Stimulated activated CD4-positive, alpha-beta T cell treated with anti-CD3 and anti-CD28 coated beads, Interleukin-1b, Interleukin-23, amount 100 ng/mL, for 4 hours (primary cell): ENCODE results near the gene SSU72.
"Not testable (repeated sequence)": the region's sequence is repeated elsewhere in the genome, so short reads cannot be mapped to it uniquely, and the experiment has no call there.

ENCODE experiments used
- DNase-seq, 2 donors: peaks; one replicate each; pipeline ENCODE4 v3.0.0-alpha.2; 2020; ENCODE audit warnings: low read depth in 2 of 2

Gene SSU72

DNA sequence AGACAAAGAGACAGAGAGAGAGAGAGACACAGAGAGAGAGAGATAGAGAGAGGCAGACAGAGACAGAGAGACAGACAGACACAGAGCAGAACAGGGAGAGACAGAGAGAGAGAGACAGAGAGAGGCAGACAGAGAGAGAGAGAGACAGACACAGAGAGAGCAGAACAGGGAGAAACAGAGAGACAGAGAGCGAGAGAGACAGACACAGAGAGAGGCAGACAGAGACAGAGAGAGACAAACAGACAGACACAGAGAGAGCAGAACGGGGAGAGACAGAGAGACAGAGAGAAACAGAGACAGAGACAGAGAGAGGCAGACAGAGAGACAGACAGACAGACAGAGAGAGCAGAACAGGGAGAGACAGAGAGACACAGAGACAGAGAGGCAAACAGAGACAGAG lies 20.7 kb upstream of the SSU72 start:
- DNase-seq: not testable (repeated sequence)

DNA sequence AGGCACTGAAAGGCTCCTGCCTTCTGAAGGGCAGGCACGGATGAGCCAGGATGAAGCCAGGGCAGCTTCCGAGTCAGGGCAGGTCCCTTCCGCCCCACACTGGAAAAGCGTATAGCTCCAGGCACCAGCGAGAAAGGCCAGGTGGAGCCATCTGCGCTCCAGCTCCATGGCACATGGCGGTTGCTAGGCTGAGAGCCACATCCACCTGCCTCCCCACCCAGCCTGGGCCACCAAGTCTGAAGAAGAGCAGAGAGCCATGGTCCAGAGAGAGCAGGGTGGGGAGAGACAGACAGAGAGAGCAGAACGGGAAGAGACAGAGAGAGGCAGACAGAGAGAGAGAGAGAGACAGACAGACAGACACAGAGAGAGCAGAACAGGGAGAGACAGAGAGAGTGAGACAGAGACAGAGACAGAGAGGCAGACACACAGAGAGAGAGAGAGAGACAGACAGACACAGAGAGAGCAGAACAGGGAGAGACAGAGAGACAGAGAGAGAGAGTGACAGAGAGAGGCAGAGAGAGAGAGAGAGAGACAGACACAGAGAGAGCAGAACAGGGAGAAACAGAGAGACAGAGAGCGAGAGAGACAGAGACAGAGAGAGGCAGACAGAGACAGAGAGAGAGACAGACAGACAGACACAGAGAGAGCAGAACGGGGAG lies 20.1 kb upstream of the SSU72 start:
- DNase-seq: no peak

DNA sequence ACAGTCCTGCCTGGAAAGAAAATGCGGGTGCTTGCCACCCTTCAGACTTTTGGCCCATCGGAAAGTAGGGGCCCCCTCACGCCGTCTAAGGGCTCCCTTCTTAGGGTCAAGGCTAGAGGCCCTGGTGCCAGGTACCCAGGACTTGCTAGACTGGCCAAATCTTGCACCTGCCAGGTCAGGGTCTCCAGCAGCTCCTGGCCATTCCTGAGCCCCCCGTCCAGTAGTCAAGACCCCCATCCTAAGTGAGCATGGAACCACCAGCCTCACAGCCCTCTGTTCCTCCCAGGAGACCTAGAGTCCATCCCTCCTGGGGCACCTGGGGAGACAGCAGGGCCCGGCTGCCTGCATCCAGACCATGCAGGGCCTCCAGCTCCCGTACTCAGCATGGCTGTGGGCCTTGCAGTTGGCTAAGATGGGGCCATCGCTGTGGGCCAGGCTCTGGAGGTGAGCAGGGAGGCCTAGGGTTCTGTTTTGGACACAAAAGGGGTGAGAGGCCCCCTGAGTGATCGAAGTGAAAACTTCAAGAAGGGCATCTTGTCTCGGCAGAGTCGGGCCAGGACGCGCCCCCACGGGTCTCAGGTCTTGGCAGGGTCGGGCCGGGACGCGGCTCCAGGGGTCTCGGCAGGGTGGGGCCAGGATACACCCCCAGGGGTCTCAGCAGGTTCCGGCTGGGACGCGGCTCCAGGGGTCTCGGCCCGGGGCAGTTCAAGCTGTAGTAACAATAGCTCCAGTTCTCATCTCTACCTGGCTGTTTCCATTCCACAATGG lies 19.4 kb upstream of the SSU72 start:
- DNase-seq: no peak

DNA sequence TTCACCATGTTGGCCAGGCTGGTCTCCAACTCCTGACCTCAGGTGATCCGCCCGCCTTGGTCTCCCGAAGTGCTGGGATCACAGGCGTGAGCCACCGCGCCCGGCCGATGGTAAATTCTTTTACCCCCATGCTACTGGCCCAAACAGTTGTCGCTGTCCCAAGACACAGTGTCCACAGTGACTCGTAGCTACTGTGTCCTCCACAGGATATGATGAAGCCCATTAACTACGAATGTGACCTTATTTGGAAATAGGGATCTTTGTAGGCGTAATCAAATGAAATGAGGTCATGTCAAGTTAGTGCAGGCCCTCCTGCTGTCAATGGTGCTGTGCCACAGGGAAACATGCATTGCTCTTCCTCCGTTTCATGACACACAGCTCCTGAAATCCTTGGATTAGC lies 16.8 kb upstream of the SSU72 start:
- DNase-seq: no peak

DNA sequence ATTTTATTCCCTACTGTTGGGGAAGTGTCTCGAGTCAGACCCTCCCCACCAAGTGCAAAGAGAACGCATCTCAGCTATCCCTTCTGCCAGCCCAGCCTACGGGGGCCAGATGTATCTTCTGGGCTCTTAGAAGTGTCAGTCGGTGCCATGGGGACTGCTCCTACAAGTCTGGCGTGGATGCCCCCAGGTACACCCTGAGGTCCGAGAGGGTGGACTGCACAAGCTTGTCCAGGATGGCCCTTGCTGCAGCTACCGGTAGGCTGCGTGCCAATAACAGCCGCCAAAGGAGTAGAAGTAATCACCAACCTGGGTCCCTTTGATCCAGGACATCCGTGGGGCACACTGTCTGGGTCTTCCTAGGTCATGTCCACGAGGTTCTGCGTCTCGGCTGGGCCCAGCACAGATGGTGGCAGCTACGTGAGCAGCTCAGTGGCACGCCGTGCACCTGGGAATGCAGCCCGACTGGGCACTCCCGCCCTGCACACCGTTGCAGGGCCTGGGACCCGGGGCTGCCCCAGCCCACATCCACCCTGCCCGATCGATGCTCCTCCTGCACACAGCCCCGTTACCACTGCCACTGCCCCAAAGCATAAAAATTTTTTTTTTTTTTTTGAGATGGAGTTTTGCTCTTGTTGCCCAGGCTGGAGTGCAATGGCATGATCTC lies 8.8 kb upstream of the SSU72 start:
- no peak for DNase-seq

DNA sequence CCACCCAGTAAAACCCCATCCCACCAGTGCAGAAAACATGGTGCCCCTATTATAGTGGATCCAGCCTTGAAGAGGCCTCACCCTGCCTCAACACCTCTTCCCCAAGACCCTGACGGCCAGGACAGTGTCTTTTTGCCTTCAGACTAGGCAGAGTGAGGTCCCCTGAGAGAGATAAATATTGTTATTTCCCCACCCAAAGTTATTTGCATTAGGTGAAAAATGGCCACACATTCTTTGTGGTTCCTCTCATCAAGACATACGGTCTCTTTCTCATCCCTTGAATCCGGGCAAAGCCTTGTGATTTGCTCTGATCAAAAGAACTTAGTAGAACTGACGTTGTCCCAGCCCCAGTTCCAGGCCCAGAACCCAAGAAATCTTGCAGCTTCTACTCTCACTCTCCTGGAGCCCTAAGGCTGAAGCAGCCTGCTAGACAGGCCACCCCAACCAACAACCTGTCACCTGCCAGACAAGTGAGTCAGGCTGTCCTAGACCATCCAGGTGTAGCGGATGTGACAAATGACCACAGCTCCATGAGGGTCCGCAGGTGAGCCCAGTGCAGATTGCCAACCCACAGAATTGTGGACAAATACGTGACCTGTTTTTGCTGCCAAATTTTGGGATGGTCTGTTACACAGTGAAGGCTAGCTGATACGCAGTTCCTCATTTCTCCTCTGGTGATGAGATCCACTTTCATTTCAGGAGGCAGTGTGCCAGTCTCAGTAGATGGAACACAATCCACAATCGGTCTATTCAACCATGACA lies 8.1 kb upstream of the SSU72 start:
- DNase-seq: no peak

DNA sequence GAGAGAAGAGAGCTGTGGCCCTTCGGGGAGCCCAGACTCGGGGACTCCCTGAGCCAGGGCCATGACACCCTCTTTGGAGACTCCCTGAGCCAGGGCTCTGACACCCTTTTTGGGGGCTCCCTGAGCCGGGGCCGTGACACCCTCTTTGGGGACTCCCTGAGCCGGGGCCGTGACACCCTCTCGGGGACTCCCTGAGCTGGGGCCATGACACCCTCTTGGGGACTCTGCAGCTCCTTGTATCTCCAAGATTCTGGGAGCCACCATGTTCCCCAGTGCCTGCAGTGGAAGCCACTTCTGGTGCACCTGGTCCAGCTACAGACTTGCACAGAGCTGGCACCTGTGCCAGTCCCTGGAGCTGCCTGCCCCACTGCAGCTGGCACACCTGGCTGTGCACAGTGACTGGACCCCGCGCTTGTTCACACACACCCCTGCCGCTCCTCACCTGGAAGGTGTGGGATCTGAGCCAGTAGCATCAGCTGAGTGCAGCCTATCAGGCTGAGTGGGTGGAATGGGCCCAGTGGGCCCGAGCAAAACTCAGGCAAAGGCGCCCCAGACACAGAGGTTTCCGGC lies 3.8 kb upstream of the SSU72 start:
- no peak for DNase-seq

DNA sequence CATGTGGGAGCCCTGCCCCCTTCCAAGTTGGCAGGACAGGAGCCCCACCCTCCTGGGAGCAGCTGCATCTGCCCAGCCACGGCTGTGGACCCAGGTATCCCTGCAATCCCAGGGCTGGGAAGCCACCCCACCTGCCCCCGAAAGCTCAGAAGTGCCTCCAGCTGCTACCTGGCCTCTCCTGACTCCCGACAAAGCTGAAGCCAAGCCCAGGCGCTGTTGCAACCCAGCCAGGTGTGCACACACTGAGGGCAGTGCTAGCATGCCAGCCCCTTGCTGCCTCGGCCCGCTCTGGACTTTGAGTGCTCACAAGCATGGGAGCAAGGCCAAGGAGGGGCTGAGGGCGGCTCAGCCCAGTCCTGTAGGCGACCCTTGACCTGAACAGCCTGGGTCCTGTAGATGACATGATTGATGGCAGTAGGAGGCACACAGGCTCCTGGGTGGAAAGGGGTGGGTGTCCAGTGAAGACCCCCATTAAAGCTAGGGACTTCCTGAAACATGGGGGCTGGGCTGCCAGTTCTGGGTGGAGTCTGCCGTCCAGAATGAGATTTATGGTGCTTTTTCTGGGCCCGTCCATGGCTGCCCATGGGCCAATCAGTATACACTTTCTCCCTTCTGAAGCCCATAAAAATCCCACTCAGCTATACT lies 2.8 kb upstream of the SSU72 start:
- no peak for DNase-seq

DNA sequence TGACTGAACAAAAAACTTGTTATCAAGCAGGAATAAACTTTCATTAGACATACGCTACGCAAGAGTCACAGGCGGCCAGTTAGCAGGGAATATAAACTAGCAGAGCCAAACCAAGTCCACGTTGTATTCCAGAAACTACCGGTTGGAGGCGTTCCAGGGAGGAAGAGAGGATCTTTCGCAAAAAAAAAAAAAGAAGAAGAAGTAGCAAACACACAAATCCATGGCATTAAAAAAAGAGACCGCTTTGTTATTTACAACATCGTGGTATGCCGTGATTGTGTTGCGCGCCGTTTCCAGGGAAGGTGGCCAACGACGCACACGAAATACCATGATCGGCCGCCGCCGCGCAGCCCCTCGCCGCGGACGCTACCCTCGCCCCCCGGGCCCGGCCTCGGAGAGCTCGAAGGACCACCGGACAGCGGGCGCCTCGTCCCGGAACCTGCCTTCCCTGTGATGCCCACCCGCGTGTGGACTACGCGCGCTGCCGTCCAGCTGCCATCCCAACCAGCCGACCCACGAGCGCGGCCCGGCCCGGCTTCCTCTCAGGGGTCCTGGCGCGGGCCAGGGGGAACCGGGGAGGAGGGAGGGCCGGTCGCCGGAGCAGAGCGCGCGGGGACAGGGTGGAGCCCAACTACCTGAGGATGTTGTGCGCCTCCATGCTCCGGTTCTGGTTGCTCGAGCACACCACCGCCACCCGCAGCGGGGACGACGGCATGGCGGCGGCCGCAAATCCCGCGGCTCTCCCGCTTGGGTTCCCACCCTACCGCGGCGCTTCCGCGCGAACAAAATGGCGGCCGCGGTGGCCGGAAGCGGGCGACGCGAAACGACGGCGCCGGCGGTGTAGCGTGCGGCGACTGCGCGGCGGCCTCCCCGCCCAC lies 581 bp downstream of the SSU72 start:
- peak in 1 of 2 donors; percentile 48 for DNase-seq

DNA sequence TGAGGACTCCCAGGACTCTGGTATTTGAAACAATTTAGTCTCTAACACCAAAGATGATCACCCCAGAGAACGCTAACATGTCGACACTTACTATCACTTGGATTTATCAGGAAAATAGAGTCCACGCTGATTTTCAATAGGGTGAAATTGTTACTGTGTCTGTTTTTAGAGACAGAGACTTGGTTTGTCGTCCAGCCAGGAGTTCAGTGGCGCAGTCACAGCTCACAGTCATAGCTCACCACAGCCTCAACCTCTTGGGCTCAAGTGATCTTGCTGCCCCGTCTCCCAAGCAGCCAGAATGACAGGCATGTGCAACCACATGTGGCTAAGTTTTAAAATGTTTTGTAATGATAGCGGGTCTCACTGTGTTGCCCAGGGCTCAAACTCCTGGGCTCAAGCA lies 5.3 kb downstream of the SSU72 start:
- DNase-seq: no peak

DNA sequence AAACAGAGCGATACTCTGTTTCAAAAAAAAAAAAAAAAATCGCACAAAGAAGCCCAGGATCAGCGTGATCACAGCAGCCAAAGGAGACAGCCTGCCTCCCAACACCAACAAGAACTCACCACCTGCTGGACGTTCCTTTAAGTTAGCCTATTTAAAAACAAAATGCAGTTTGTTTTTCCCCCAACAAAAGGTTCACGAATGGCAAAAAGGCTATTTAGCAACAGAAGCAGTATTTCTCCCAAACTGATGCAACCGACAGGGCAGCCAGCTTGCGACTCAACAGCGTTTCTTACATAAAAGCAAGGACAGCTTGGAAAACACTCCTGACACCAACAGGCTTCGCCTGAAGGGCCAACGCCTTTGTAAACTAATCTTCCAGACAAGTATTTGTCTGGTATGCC lies 6.8 kb downstream of the SSU72 start:
- no peak for DNase-seq

DNA sequence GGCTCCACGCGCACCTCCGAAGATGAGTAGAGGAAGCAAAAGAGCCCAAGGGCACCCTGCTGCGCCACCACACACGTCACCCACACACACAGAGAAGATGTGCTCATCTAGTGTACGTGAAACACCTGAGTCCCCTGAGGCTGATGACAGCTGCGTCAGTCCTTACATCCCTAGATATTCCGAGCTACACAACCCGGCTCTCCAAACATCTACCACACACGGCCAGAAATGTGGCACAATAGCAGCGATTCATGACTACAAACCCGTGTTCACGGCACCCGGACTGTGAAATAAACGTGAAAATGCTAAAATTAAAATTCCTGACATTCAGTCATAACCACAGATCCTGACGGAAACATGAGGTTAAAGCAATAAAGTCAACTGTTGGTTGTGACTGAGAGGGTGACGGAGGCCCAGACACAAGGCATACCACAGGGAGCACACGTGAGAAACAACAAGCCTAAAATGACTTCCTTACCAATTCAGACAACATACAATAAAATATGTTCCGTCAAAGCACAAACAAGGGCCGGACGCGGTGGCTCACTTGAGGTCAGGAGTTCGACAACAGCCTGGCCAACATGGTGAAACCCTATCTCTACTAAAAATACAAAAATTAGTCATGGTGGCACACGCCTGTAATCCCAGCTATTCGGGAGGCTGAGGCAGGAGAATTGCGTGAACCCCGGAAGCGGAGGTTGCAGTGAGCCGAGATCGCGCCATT lies 7.3 kb downstream of the SSU72 start:
- DNase-seq: no peak

DNA sequence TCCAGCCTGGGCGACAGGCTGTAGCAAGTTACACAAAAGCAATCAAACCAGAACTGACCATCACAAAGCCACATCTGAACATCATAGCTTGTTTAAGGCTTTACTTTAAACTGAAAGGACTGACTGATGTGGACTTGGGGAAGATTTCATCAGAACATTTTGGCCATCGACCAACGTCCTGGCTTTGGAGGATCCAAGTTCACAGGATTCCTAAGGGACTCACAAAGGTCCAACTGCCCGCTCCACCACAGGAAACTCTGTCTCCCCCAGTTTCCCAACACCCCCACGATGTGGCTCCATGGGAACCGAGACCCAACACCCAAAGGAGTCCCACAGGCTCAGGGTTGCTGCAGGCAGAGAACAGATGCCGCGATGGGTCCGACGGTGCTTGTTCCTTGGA lies 9.3 kb downstream of the SSU72 start:
- DNase-seq: no peak

DNA sequence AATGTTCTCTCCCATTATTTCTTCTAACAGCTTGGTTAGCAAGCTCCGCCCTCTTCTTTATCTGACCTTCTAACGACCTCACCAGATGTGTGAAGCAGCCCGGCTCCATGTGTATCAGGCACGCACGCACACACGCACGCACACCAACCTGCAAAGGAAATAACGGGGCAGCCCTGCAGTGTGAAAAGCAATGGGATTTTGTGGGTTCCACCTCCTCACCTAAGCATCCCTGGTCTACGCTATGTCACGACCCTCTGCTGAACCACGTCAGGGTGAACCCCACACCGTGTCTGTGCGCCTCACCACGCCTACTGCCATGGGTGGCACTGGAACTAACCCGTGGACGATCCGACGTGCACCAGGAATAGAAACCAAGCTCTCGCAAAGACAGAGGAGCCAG lies 10.4 kb downstream of the SSU72 start:
- no peak for DNase-seq

DNA sequence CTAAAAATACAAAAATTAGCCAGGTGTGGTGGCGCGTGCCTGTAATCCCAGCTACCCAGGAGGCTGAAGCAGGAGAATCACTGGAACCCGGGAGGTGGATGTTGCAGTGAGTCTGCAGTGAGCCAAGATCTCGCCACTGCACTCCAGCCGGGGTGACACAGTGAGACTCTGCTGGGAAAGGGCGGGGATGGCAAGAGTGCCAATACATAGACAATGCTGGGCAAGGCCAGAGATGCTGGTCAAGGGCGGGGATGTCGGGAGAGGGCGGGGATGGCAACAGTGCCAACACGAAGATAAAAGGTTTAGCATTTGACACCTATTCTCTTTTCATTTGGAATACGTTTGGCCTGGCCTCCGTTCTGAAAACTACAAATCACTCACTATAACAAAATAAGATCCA lies 11.0 kb downstream of the SSU72 start:
- DNase-seq: no peak

DNA sequence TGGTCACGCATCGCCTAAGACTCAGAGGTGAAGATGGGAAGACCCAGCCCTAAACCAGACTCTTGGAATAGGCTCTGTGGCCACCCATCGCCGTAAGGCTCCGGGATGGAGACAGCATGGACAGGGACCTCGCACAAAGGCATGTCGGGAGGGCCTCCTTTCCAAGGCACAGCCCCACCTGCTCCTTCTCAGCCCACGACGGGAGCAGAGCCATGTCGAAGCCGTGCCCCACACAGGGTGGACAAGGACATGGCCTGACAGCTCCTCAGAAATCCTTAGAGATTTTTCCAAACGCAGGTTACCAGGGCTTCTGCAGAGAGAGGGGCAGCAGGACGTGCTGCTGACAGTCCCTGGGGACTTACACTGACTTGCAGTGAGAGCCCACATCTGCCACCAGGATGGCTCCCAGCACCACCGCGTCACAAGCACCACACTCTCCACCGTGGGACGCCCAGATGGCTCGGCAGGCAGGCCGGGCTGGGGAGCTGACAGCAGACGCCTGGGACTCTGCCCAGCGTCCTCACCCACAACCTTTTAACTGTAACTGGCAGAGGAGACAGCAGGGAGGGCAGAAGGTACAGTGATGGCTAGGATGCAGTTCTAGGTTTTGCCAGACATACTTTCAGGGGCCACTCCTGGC lies 12.0 kb downstream of the SSU72 start:
- DNase-seq: no peak

DNA sequence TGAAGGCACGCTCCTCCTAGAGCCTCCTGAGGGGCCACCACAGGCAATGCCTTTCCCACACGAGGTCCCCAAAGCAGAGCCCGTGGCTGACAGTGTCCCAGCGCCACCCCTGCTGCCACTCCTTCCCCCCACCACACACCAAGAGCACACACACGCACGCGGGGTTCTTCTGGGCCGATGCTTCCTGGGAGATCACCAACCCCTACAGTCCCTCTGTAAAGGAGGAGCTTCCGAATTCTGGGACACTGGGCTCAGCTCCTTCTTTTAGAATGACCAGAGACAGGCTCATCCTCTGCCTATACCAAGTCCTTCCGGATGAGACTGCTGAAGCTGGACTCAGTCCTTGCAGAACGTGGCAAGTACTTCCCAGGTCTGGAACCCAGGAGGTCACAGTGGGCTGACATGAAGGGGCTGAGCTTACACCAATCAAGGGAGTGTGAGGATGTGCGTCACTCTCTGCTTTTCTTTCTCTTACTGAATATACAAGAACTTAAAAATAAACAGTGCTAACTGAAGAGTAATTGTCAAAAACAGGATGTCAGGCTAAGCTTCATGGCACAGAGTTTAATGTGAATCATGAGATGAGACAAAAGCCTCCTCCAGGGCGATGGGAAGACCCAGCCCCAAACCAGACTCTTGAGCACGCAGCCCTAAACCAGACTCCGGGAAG lies 12.7 kb downstream of the SSU72 start:
- DNase-seq: no peak

DNA sequence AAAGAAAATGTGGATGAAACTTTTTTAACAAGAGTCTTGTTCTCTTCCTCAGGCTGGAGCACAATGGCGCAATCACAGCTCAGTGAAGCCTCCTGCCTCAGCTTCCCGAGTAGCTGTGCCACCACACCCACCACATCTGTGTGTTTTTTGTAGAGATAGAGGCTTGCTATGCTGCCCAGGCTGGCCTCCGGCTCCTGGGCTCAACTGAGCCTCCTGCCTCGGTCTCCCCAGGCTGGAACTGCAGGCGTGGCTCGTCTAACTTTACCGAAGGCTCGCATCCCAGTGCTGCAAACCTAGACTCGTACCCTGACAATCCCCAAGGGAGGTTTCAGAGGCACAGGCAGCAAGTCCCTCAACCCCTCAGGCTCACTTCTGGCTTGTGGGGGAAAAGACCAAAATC lies 14.5 kb downstream of the SSU72 start:
- no peak for DNase-seq

DNA sequence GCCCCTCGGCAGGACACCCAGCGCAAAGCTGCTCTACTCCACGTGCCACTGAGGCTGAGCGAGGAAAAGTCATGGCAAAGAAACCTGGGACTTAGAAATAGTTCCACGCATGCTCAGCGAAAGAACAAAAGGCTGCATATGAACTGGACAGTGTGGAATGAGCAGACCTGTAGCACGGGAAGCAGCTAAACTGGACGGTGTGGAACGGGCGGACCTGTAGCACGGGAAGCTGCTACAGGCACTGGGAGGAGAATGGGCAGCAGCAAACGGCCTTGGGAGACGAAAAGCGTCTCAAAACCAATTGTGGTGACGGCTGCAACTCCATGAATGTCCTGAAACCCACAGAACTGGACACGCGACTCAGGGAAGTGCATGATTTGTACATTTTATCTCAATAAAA lies 15.6 kb downstream of the SSU72 start:
- no peak for DNase-seq
